ENCODE measurements around the gene PAQR4. TPM values are rescaled to one million over a fixed set of nuclear protein-coding genes. Genes with fewer than 3 reads are reported as not detected.
A peak's percentile ranks its signal among the peaks of the same experiment; 100 is the strongest.

Gene PAQR4
- polyA plus RNA-seq, 3 donors = 6.3 to 14.2 (median 8.9) TPM

GRCh38 chr16:2985893-2986355 is 16.8 kb downstream of the PAQR4 start:
- Histone ChIP-seq H3K4me1 (ENCODE audit: control insufficient read depth in 1 of 2, insufficient read depth in 2 of 2, low read length in 2 of 2) (peaks cover 10 to 13% of the 10 kb centered on the region in 2 donors), H3K9me3 (replicated peaks in 1 of 2; ENCODE audit: control insufficient read depth in 1 of 2, insufficient read depth in 1 of 2, low read length in 2 of 2) (no peaks in the 10 kb centered on the region), H2AFZ (ENCODE audit: insufficient read depth, low read depth, low read length, poor library complexity, severe bottlenecking) (no peak overlapping the region), H3K27me3 (ENCODE audit: control insufficient read depth in 2 of 2, insufficient read depth in 2 of 2, low read length in 2 of 2) (no peaks in the 10 kb centered on the region), H3K9ac (ENCODE audit: insufficient read depth, low read length, poor library complexity, severe bottlenecking) (no peak overlapping the region), H3K36me3 (replicated peaks in 1 of 2; ENCODE audit: control insufficient read depth in 1 of 2, insufficient read depth in 2 of 2, low read length in 2 of 2) (no peaks in the 10 kb centered on the region), H3K27ac (ENCODE audit: low read depth in 1 of 2, low read length in 2 of 2) (no peak overlapping the region), H4K20me1 (ENCODE audit: insufficient read depth, low read length) (no peaks in the 10 kb centered on the region), H3K4me3 (replicated peaks in 1 of 3; ENCODE audit: low read depth in 2 of 3, low read length in 3 of 3) (no peak overlapping the region), H3K79me2 (ENCODE audit: insufficient read depth, low read length) (no peaks in the 10 kb centered on the region), H3K4me2 (replicated peaks; ENCODE audit: extremely low read depth, low read length, poor library complexity, severe bottlenecking) (no peak overlapping the region)
- Mint-ChIP-seq H3K4me1 (peaks cover 12% of the 10 kb centered on the region), H3K36me3 (no peaks in the 10 kb centered on the region), H3K27me3 (ENCODE audit: low read depth in 3 of 3) (peaks cover 11 to 27% (median 12%) of the 10 kb centered on the region in 3 donors), H3K9me3 (no peaks in the 10 kb centered on the region), H3K4me3 (no peak overlapping the region), H3K27ac (no peak overlapping the region)
- intact Hi-C loops (cut with micrococcal nuclease) = no loop called here
- 92% methylated on average over 14 of the region's 15 CpGs for WGBS (ENCODE audit: insufficient coverage)
- DNase-seq = no peak
- no peak for TF ChIP-seq CTCF (IDR thresholded peaks at IDR 0.05)

GRCh38 chr16:2986623-2987188 is 17.6 kb downstream of the PAQR4 start:
- Histone ChIP-seq H3K9ac (ENCODE audit: insufficient read depth, low read length, poor library complexity, severe bottlenecking) (no peak overlapping the region), H3K27me3 (ENCODE audit: control insufficient read depth in 2 of 2, insufficient read depth in 2 of 2, low read length in 2 of 2) (no peaks in the 10 kb centered on the region), H2AFZ (ENCODE audit: insufficient read depth, low read depth, low read length, poor library complexity, severe bottlenecking) (no peak overlapping the region), H3K79me2 (ENCODE audit: insufficient read depth, low read length) (no peaks in the 10 kb centered on the region), H3K4me3 (replicated peaks in 1 of 3; ENCODE audit: low read depth in 2 of 3, low read length in 3 of 3) (no peak overlapping the region), H3K27ac (ENCODE audit: low read depth in 1 of 2, low read length in 2 of 2) (no peak overlapping the region), H3K4me2 (replicated peaks; ENCODE audit: extremely low read depth, low read length, poor library complexity, severe bottlenecking) (no peak overlapping the region), H3K9me3 (replicated peaks in 1 of 2; ENCODE audit: control insufficient read depth in 1 of 2, insufficient read depth in 1 of 2, low read length in 2 of 2) (no peaks in the 10 kb centered on the region), H3K4me1 (ENCODE audit: control insufficient read depth in 1 of 2, insufficient read depth in 2 of 2, low read length in 2 of 2) (peaks cover 4 to 8% of the 10 kb centered on the region in 2 donors), H4K20me1 (ENCODE audit: insufficient read depth, low read length) (no peaks in the 10 kb centered on the region), H3K36me3 (replicated peaks in 1 of 2; ENCODE audit: control insufficient read depth in 1 of 2, insufficient read depth in 2 of 2, low read length in 2 of 2) (no peaks in the 10 kb centered on the region)
- no peak for DNase-seq
- TF ChIP-seq CTCF (IDR thresholded peaks at IDR 0.05) = no peak
- 89% methylated on average over 17 of the region's 17 CpGs for WGBS (ENCODE audit: insufficient coverage)
- peaks cover 12 to 27% (median 12%) of the 10 kb centered on the region in 3 donors for H3K27me3 Mint-ChIP-seq (ENCODE audit: low read depth in 3 of 3)
- H3K27ac Mint-ChIP-seq = peak overlapping the region in 1 of 7 donors; percentile 25
- H3K36me3 Mint-ChIP-seq = no peaks in the 10 kb centered on the region
- peaks cover 5% of the 10 kb centered on the region for H3K4me1 Mint-ChIP-seq
- H3K4me3 Mint-ChIP-seq = no peak overlapping the region
- no peaks in the 10 kb centered on the region for H3K9me3 Mint-ChIP-seq
- intact Hi-C loops (cut with micrococcal nuclease) = no loop called here
